ENCODE measurements around the gene APOA5. TPM values are rescaled to one million over a fixed set of nuclear protein-coding genes. Genes with fewer than 3 reads are reported as not detected.

APOA5 gene
- total RNA-seq, 1 experiment from 2014 or later, result 0.20 TPM

DNA sequence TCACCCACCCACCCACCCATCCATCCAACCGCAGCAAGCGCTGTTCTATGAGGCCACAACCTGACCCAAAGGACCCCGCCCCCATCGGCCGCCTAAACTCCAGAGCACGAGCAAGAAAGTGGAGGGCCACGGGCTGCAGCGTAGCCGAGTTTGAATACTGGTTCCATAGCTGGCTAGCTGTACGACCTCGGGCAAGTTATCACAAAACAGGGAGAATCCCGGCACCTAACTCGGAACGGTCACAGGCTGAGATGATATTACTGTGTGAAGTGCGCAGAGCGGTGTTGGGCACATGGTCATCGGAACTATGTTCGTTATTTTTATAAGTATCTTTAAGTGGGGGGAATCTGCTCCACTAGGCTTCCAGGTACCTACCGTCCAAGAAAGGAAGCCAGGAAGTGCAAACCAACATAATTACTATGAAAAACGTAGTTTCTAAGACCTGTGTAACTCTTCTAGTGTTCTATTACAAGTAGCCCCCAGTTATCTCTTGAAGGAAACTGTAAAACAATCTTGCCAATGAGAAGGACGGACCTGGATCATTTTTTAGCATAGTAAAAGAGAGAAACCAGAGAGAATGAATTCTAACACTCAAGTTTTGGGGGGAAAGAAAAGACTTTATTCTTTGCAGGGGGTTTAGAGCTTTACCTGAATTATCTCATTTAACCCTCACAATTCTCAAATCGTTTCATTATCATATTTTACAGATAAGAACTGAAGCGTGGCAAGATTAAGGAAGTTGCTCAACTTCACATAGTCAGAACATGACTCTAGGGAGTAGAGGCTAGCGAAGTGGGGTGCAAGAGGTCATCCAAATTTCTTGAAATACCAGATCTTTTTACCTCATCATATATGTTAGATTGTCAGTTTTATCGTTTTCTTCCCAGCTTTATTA lies 18.2 kb downstream of the APOA5 start:
- Mint-ChIP-seq H3K36me3 (peaks cover 35% of the 10 kb centered on the region), H3K4me1 (peaks cover 22% of the 10 kb centered on the region), H3K27me3 (ENCODE audit: low read depth) (no peaks in the 10 kb centered on the region), H3K27ac (peak overlapping the region; percentile 96), H3K9me3 (no peaks in the 10 kb centered on the region), H3K4me3 (peak overlapping the region; percentile 95)
- DNase-seq (ENCODE audit: low spot score), result no peak
- ChIA-PET POLR2A (interaction anchor here (1.4 kb wide), 1 partner anchor 62 kb away, joined by 3 read pairs; no protein-coding TSS in a partner anchor), CTCF (interaction anchor here (0.6 to 2.0 kb wide), 4 partner anchors 13 to 407 kb away, joined by 3 to 13 read pairs (median 5); partner anchors contain the start of gene APOA5)
- ATAC-seq, result no peak
- no peak for TF ChIP-seq PRRX2 (CRISPR knock-in tag; IDR thresholded peaks at IDR 0.05)
- no peak for TF ChIP-seq NFYB (CRISPR knock-in tag; conservative IDR thresholded peaks at IDR 0.05; ENCODE audit: low read depth)

DNA sequence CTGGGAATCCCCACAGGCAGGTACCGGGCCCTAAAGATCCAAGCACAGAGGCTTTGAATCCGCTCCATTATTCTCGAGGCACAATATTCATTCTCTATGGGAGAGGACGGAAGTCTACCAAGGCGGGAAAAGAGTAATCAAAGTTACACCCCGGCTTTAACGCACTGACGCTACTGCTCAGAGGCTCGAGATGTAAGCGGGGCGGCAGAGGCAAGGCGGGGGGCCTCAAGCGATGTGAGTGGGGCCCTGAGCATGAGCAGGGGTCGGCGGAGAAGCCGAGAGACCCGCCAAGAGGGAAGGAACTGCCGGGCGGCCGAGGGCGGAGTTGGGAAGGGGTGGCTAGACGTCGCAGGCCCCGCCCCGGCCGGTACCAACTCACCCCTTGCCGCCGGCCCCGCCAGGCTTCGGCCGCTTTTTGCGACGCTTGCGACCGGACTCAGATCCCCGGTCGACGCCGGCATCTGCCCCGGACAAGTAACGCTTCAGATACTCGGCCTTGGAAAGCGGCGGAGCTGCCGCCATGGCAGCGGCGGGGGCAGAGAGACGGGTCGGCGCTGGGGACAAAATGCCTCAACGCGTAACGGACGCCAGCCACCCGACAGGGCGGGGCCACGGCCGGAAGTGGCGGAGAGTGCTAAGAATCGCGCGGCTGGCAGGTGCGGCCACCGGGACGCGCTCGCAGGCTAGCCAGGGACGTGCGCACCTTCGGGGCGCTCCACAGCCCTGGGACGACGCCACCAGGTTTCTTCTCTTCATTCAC lies 19.1 kb downstream of the APOA5 start, which contains the start of gene BUD13:
BUD13 (minus strand) TSS at position 545 of the 760 bp plus-strand sequence; CDS start at position 522, 23 bp downstream.
- POLR2A ChIA-PET, result interaction anchor here (1.4 kb wide), 1 partner anchor 63 kb away, joined by 3 read pairs; no protein-coding TSS in a partner anchor
- Mint-ChIP-seq H3K27me3 (ENCODE audit: low read depth) (no peaks in the 10 kb centered on the region), H3K4me1 (peaks cover 22% of the 10 kb centered on the region), H3K9me3 (no peaks in the 10 kb centered on the region), H3K4me3 (peak within 1 kb of the TSS; percentile 95), H3K27ac (peak within 1 kb of the TSS; percentile 96), H3K36me3 (peaks cover 29% of the 10 kb centered on the region)
- ATAC-seq, result peak; percentile 92
- peak; percentile 91 for DNase-seq (ENCODE audit: low spot score)
- CTCF ChIA-PET, result interaction anchor here (0.6 to 2.0 kb wide), 5 partner anchors 14 to 407 kb away, joined by 3 to 13 read pairs (median 7); partner anchors contain the start of gene APOA5
- TF ChIP-seq TEAD1 (CRISPR knock-in tag; IDR thresholded peaks at IDR 0.05) (peak; percentile 90), GABPB1 (CRISPR knock-in tag; IDR thresholded peaks at IDR 0.05) (peak; percentile 78; the same call in 1 of the 2 replicates), SMAD4 (CRISPR knock-in tag; IDR thresholded peaks at IDR 0.05) (no peak), MXD4 (CRISPR knock-in tag; IDR thresholded peaks at IDR 0.05; ENCODE audit: borderline replicate concordance) (no peak), CREM (CRISPR knock-in tag; IDR thresholded peaks at IDR 0.05) (peak; percentile 74), SOX15 (CRISPR knock-in tag; IDR thresholded peaks at IDR 0.05) (no peak), ATF1 (CRISPR knock-in tag; IDR thresholded peaks at IDR 0.05) (no peak), CBFB (CRISPR knock-in tag; IDR thresholded peaks at IDR 0.05; ENCODE audit: low read depth) (peak; percentile 62; the same call in 1 of the 2 replicates), ZNF138 (CRISPR knock-in tag; conservative IDR thresholded peaks at IDR 0.05) (0 out of 2 replicates have a peak, but pooled peaks have one; percentile 49), ZBTB21 (CRISPR knock-in tag; IDR thresholded peaks at IDR 0.05; ENCODE audit: borderline replicate concordance) (no peak), NFE2L1 (CRISPR knock-in tag; IDR thresholded peaks at IDR 0.05) (peak; percentile 75), GTF2I (CRISPR knock-in tag; conservative IDR thresholded peaks at IDR 0.05) (no peak), RELA (CRISPR knock-in tag; IDR thresholded peaks at IDR 0.05; ENCODE audit: borderline replicate concordance) (no peak), NFATC4 (CRISPR knock-in tag; IDR thresholded peaks at IDR 0.05) (no peak)
- TF ChIP-seq, protein P1, sequence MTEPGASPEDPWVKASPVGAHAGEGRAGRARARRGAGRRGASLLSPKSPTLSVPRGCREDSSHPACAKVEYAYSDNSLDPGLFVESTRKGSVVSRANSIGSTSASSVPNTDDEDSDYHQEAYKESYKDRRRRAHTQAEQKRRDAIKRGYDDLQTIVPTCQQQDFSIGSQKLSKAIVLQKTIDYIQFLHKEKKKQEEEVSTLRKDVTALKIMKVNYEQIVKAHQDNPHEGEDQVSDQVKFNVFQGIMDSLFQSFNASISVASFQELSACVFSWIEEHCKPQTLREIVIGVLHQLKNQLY (CRISPR knock-in tag; IDR thresholded peaks at IDR 0.05), result 0 out of 2 replicates have a peak, but pooled peaks have one; percentile 48
- TF ChIP-seq, protein P2, sequence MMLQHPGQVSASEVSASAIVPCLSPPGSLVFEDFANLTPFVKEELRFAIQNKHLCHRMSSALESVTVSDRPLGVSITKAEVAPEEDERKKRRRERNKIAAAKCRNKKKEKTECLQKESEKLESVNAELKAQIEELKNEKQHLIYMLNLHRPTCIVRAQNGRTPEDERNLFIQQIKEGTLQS (CRISPR knock-in tag; conservative IDR thresholded peaks at IDR 0.05), result no peak
- TF ChIP-seq, protein P3, sequence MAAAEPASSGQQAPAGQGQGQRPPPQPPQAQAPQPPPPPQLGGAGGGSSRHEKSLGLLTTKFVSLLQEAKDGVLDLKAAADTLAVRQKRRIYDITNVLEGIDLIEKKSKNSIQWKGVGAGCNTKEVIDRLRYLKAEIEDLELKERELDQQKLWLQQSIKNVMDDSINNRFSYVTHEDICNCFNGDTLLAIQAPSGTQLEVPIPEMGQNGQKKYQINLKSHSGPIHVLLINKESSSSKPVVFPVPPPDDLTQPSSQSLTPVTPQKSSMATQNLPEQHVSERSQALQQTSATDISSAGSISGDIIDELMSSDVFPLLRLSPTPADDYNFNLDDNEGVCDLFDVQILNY (CRISPR knock-in tag; IDR thresholded peaks at IDR 0.05), result 0 out of 2 replicates have a peak, but pooled peaks have one; percentile 73
- TF ChIP-seq, protein P4, sequence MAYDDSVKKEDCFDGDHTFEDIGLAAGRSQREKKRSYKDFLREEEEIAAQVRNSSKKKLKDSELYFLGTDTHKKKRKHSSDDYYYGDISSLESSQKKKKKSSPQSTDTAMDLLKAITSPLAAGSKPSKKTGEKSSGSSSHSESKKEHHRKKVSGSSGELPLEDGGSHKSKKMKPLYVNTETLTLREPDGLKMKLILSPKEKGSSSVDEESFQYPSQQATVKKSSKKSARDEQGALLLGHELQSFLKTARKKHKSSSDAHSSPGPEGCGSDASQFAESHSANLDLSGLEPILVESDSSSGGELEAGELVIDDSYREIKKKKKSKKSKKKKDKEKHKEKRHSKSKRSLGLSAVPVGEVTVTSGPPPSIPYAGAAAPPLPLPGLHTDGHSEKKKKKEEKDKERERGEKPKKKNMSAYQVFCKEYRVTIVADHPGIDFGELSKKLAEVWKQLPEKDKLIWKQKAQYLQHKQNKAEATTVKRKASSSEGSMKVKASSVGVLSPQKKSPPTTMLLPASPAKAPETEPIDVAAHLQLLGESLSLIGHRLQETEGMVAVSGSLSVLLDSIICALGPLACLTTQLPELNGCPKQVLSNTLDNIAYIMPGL (CRISPR knock-in tag; IDR thresholded peaks at IDR 0.05), result peak; percentile 90
- TF ChIP-seq, protein P5, sequence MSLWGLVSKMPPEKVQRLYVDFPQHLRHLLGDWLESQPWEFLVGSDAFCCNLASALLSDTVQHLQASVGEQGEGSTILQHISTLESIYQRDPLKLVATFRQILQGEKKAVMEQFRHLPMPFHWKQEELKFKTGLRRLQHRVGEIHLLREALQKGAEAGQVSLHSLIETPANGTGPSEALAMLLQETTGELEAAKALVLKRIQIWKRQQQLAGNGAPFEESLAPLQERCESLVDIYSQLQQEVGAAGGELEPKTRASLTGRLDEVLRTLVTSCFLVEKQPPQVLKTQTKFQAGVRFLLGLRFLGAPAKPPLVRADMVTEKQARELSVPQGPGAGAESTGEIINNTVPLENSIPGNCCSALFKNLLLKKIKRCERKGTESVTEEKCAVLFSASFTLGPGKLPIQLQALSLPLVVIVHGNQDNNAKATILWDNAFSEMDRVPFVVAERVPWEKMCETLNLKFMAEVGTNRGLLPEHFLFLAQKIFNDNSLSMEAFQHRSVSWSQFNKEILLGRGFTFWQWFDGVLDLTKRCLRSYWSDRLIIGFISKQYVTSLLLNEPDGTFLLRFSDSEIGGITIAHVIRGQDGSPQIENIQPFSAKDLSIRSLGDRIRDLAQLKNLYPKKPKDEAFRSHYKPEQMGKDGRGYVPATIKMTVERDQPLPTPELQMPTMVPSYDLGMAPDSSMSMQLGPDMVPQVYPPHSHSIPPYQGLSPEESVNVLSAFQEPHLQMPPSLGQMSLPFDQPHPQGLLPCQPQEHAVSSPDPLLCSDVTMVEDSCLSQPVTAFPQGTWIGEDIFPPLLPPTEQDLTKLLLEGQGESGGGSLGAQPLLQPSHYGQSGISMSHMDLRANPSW (CRISPR knock-in tag; conservative IDR thresholded peaks at IDR 0.05; ENCODE audit: low read depth), result no peak
- TF ChIP-seq, protein P6, sequence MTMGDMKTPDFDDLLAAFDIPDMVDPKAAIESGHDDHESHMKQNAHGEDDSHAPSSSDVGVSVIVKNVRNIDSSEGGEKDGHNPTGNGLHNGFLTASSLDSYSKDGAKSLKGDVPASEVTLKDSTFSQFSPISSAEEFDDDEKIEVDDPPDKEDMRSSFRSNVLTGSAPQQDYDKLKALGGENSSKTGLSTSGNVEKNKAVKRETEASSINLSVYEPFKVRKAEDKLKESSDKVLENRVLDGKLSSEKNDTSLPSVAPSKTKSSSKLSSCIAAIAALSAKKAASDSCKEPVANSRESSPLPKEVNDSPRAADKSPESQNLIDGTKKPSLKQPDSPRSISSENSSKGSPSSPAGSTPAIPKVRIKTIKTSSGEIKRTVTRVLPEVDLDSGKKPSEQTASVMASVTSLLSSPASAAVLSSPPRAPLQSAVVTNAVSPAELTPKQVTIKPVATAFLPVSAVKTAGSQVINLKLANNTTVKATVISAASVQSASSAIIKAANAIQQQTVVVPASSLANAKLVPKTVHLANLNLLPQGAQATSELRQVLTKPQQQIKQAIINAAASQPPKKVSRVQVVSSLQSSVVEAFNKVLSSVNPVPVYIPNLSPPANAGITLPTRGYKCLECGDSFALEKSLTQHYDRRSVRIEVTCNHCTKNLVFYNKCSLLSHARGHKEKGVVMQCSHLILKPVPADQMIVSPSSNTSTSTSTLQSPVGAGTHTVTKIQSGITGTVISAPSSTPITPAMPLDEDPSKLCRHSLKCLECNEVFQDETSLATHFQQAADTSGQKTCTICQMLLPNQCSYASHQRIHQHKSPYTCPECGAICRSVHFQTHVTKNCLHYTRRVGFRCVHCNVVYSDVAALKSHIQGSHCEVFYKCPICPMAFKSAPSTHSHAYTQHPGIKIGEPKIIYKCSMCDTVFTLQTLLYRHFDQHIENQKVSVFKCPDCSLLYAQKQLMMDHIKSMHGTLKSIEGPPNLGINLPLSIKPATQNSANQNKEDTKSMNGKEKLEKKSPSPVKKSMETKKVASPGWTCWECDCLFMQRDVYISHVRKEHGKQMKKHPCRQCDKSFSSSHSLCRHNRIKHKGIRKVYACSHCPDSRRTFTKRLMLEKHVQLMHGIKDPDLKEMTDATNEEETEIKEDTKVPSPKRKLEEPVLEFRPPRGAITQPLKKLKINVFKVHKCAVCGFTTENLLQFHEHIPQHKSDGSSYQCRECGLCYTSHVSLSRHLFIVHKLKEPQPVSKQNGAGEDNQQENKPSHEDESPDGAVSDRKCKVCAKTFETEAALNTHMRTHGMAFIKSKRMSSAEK (CRISPR knock-in tag; IDR thresholded peaks at IDR 0.05; ENCODE audit: borderline replicate concordance), result no peak

Data from WTC11 (cell line).